Liver (tissue), 9 donors: Measurements from ENCODE around the gene CEP131. TPM values are rescaled to one million over a fixed set of nuclear protein-coding genes. Genes with fewer than 3 reads are reported as not detected.

ENCODE experiments used
- DNase-seq: peaks from one replicate; pipeline ENCODE4 v3.0.0-alpha.2; 2017; ENCODE audit warnings: low spot score
- H3K27ac ChIP-seq, 2 donors: one replicate each; pipeline ENCODE4 v1.7.0; 2013; ENCODE audit warnings: inconsistent platforms in 2 of 2, low read length in 2 of 2, control low read depth in 1 of 2, low read depth in 1 of 2, mild to moderate bottlenecking in 1 of 2
- H3K27me3 ChIP-seq, 4 donors: one replicate each; pipeline versions ENCODE4 v1.6.1 to v1.7.0; 2013; ENCODE audit warnings: low read length in 3 of 4, inconsistent platforms in 1 of 4, mild to moderate bottlenecking in 1 of 4, moderate library complexity in 1 of 4; ENCODE audit not compliant: control insufficient read depth in 4 of 4, insufficient read depth in 4 of 4
- H3K36me3 ChIP-seq, 4 donors: one replicate each; pipeline versions ENCODE4 v1.6.1 to v1.7.0; 2013; ENCODE audit warnings: low read length in 3 of 4, mild to moderate bottlenecking in 3 of 4, low read depth in 1 of 4, moderate library complexity in 1 of 4; ENCODE audit not compliant: control insufficient read depth in 4 of 4, insufficient read depth in 3 of 4
- H3K4me1 ChIP-seq, 4 donors: one replicate each; pipeline versions ENCODE4 v1.6.1 to v1.7.0; 2013; ENCODE audit warnings: low read length in 3 of 4, mild to moderate bottlenecking in 3 of 4, moderate library complexity in 1 of 4; ENCODE audit not compliant: control insufficient read depth in 4 of 4, insufficient read depth in 4 of 4
- H3K4me3 ChIP-seq, 3 donors: one replicate each; pipeline versions ENCODE4 v1.6.1 to v1.7.0; 2013; ENCODE audit warnings: low read length in 3 of 3, control low read depth in 1 of 3, low read depth in 1 of 3, mild to moderate bottlenecking in 1 of 3
- H3K9ac ChIP-seq, 2 donors: one replicate each; pipeline ENCODE4 v1.7.0; 2013; ENCODE audit warnings: low read length in 2 of 2, mild to moderate bottlenecking in 2 of 2, moderate library complexity in 2 of 2, control low read depth in 1 of 2, low read depth in 1 of 2
- H3K9me3 ChIP-seq, 4 donors: one replicate each; pipeline versions ENCODE4 v1.6.1 to v1.7.0; 2013; ENCODE audit warnings: low read length in 3 of 4; ENCODE audit not compliant: control insufficient read depth in 4 of 4
- ATF3 ChIP-seq: IDR thresholded peaks from 2 replicates; pipeline ENCODE4 v1.6.1; 2016; ENCODE audit warnings: antibody characterized with exemption
- CTCF ChIP-seq: fragments of 150-350 bp; IDR thresholded peaks from 2 replicates; pipeline ENCODE4 v1.5.1; 2017; ENCODE audit warnings: improper control_type of control experiment, low read depth, low read length; ENCODE audit not compliant: missing input control
- EGR1 ChIP-seq, 2 donors: IDR thresholded peaks; 2 replicates each; pipeline ENCODE4 v1.6.1; 2016 to 2018; ENCODE audit warnings: antibody characterized with exemption in 2 of 2, low read depth in 2 of 2
- FOXA1 ChIP-seq: IDR thresholded peaks from 2 replicates; pipeline ENCODE4 v1.6.1; 2016; ENCODE audit warnings: antibody characterized with exemption
- GABPA ChIP-seq, 2 donors: IDR thresholded peaks in 1 of 2; conservative IDR thresholded peaks in 1 of 2; 2 replicates each; pipeline ENCODE4 v1.6.1; 2016; ENCODE audit warnings: antibody characterized with exemption in 2 of 2, mild to moderate bottlenecking in 1 of 2, moderate library complexity in 1 of 2
- HNF4A ChIP-seq, 2 donors: conservative IDR thresholded peaks; 2 replicates each; pipeline ENCODE4 v1.6.1; 2016; ENCODE audit warnings: antibody characterized with exemption in 2 of 2, mild to moderate bottlenecking in 2 of 2
- HNF4G ChIP-seq: IDR thresholded peaks from 2 replicates; pipeline ENCODE4 v1.6.1; 2016; ENCODE audit warnings: antibody characterized with exemption
- JUND ChIP-seq, 2 donors: IDR thresholded peaks; 2 replicates each; pipeline ENCODE4 v1.6.1; 2016; ENCODE audit warnings: antibody characterized with exemption in 2 of 2
- MAX ChIP-seq: IDR thresholded peaks from 2 replicates; pipeline ENCODE4 v1.6.1; 2016; ENCODE audit warnings: antibody characterized with exemption
- NR2F2 ChIP-seq: IDR thresholded peaks from 2 replicates; pipeline ENCODE4 v1.6.1; 2016; ENCODE audit warnings: antibody characterized with exemption
- RAD21 ChIP-seq, 2 donors: IDR thresholded peaks; 2 replicates each; pipeline ENCODE4 v1.6.1; 2016; ENCODE audit warnings: antibody characterized with exemption in 2 of 2, mild to moderate bottlenecking in 2 of 2
- REST ChIP-seq: IDR thresholded peaks from 2 replicates; pipeline ENCODE4 v1.6.1; 2016; ENCODE audit warnings: antibody characterized with exemption, mild to moderate bottlenecking
- RXRA ChIP-seq, 2 donors: IDR thresholded peaks; 2 replicates each; pipeline ENCODE4 v1.6.1; 2017 to 2018; ENCODE audit warnings: antibody characterized with exemption in 2 of 2, mild to moderate bottlenecking in 1 of 2
- SP1 ChIP-seq: IDR thresholded peaks from 2 replicates; pipeline ENCODE4 v1.6.1; 2018; ENCODE audit warnings: antibody characterized with exemption, mild to moderate bottlenecking
- TAF1 ChIP-seq: conservative IDR thresholded peaks from 2 replicates; pipeline ENCODE4 v1.6.1; 2016; ENCODE audit warnings: antibody characterized with exemption, mild to moderate bottlenecking
- YY1 ChIP-seq: IDR thresholded peaks from 2 replicates; pipeline ENCODE4 v1.6.1; 2016; ENCODE audit warnings: antibody characterized with exemption, mild to moderate bottlenecking
- WGBS: extraction: QIAGEN DNeasy Blood & Tissue Kit; methylation state at CpG from one replicate; pipeline ENCODE4 v1.1.7; 2013; 5-methylcytosine and 5-hydroxymethylcytosine counted together
- polyA plus RNA-seq, 2 donors: library from polyadenylated mRNA; stranded (reverse) in 1 of 2; unstranded in 1 of 2; fragments of 200-250 nt in 1 of 2; fragments of >200 nt in 1 of 2; fragmentation: Nextera tagmentation in 1 of 2; extraction: Ambion mirVana in 1 of 2; gene quantifications; one replicate each; pipeline versions ENCODE4 v1.2.1 to v1.2.3, GENCODE V29; 2013 to 2015
- total RNA-seq, 2 donors: library from RNA; depleted of rRNA; stranded (reverse); fragments of >200 nt; gene quantifications; one replicate each; pipeline ENCODE4 v1.2.3, GENCODE V29; 2014
- donor health status: healthy.
- donor health status: healthy.
- donor health status: healthy.
- donor health status: healthy.
- donor health status: healthy.

CEP131 gene
- total and polyA plus RNA-seq, 4 donors, result 0.71 to 6.3 (median 2.2) TPM

GRCh38 chr17:81267390-81268067, 44.8 kb upstream of the CEP131 start:
- no peaks in the 10 kb centered on the region for H3K4me1 ChIP-seq
- H3K27ac ChIP-seq, result no peak overlapping the region
- WGBS, result 94% methylated on average over 6 of the region's 6 CpGs
- no peak for DNase-seq
- no peak overlapping the region for H3K9ac ChIP-seq
- H3K36me3 ChIP-seq, result peaks cover 38 to 72% (median 42%) of the 10 kb centered on the region in 4 donors
- H3K27me3 ChIP-seq, result no peaks in the 10 kb centered on the region
- H3K9me3 ChIP-seq, result no peaks in the 10 kb centered on the region
- no peak overlapping the region for H3K4me3 ChIP-seq
- TF ChIP-seq FOXA1 (no peak), RAD21 (IDR thresholded peaks at IDR 0.05) (no peak), MAX (no peak), NR2F2 (no peak), SP1 (no peak), GABPA (IDR thresholded peaks at IDR 0.05 in 1 of 2, conservative IDR thresholded peaks at IDR 0.05 in 1 of 2) (no peak), JUND (IDR thresholded peaks at IDR 0.05) (no peak), EGR1 (IDR thresholded peaks at IDR 0.05; ENCODE audit: low read depth in 2 of 2) (no peak), RXRA (IDR thresholded peaks at IDR 0.05) (no peak), YY1 (no peak), ATF3 (no peak), HNF4A (conservative IDR thresholded peaks at IDR 0.05) (no peak), CTCF (no peak), REST (no peak), HNF4G (no peak)

GRCh38 chr17:81265576-81265975, 42.8 kb upstream of the CEP131 start:
- DNase-seq, result no peak
- H3K36me3 ChIP-seq, result peaks cover 30 to 77% (median 38%) of the 10 kb centered on the region in 4 donors
- TF ChIP-seq JUND (IDR thresholded peaks at IDR 0.05) (no peak), HNF4G (no peak), YY1 (no peak), MAX (no peak), CTCF (no peak), SP1 (no peak), NR2F2 (no peak), ATF3 (no peak), RAD21 (IDR thresholded peaks at IDR 0.05) (no peak), REST (no peak), FOXA1 (no peak), GABPA (IDR thresholded peaks at IDR 0.05 in 1 of 2, conservative IDR thresholded peaks at IDR 0.05 in 1 of 2) (no peak), TAF1 (no peak)
- no peaks in the 10 kb centered on the region for H3K27me3 ChIP-seq
- no peak overlapping the region for H3K27ac ChIP-seq
- no peaks in the 10 kb centered on the region for H3K9me3 ChIP-seq
- no peaks in the 10 kb centered on the region for H3K4me1 ChIP-seq
- H3K9ac ChIP-seq, result no peak overlapping the region
- H3K4me3 ChIP-seq, result no peak overlapping the region
- WGBS, result 98% methylated on average over 22 of the region's 22 CpGs
